Chondrocyte (in vitro differentiated cells): ENCODE results near the gene TNPO3. TPM values are rescaled to one million over a fixed set of nuclear protein-coding genes. Genes with fewer than 3 reads are reported as not detected.

Experiments used
- DNase-seq: peaks from one replicate; pipeline ENCODE4 v3.0.0; 2021; ENCODE audit warnings: mixed read lengths, low spot score
- H3K27ac Mint-ChIP-seq: one replicate; pipeline ENCODE4 v1.8.0; 2021; ENCODE audit warnings: mild to moderate bottlenecking, moderate library complexity, mixed read lengths; ENCODE audit not compliant: unreplicated experiment
- H3K27me3 Mint-ChIP-seq: 2 replicates; pipeline ENCODE4 v1.8.0; 2021; ENCODE audit warnings: low read depth, mixed read lengths
- H3K36me3 Mint-ChIP-seq: 2 replicates; pipeline ENCODE4 v1.8.0; 2021; ENCODE audit warnings: low read depth, mixed read lengths
- H3K4me1 Mint-ChIP-seq: 2 replicates; pipeline ENCODE4 v1.8.0; 2021; ENCODE audit warnings: low read depth, mild to moderate bottlenecking, mixed read lengths
- H3K4me3 Mint-ChIP-seq: one replicate; pipeline ENCODE4 v1.8.0; 2021; ENCODE audit warnings: mild to moderate bottlenecking, moderate library complexity, mixed read lengths; ENCODE audit not compliant: unreplicated experiment
- H3K9me3 Mint-ChIP-seq: 2 replicates; pipeline ENCODE4 v1.8.0; 2021; ENCODE audit warnings: low read depth, mixed read lengths
- total RNA-seq: library from RNA; stranded (reverse); gene quantifications from 3 replicates; pipeline ENCODE4 v1.2.1, GENCODE V29; 2021
- TF ChIP-seq, protein P1 (sequence below): fragments of 200-600 bp; sonication (generic); IDR thresholded peaks from 2 replicates; pipeline ENCODE4 v1.5.0; 2021; ENCODE audit warnings: antibody characterized with exemption, mild to moderate bottlenecking, moderate library complexity

TNPO3 gene
- total RNA-seq, 1 donor from 2014 or later = 44.0 TPM

DNA sequence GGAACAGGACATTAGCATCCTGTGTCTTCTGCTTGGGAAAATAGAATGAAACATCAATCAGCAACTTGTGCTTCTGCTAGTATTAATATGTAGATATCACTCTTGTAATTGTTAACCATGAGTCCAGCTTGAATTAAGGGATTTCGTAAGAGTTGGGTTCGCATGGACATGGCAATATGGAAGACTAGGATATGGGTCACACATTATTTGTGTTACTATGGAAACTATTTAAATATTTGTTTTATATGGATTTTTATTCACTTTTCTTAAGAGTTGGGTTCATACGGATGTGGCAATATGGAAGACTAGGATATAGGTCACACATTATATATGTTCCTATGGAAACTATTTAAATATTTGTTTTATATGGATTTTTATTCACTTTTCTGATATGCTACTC lies 24.5 kb downstream of the TNPO3 start:
- Mint-ChIP-seq H3K27ac (no peak overlapping the region), H3K9me3 (no peaks in the 10 kb centered on the region), H3K4me3 (no peak overlapping the region), H3K36me3 (peaks cover 3% of the 10 kb centered on the region), H3K4me1 (no peaks in the 10 kb centered on the region), H3K27me3 (no peaks in the 10 kb centered on the region)
- TF ChIP-seq, protein P1, sequence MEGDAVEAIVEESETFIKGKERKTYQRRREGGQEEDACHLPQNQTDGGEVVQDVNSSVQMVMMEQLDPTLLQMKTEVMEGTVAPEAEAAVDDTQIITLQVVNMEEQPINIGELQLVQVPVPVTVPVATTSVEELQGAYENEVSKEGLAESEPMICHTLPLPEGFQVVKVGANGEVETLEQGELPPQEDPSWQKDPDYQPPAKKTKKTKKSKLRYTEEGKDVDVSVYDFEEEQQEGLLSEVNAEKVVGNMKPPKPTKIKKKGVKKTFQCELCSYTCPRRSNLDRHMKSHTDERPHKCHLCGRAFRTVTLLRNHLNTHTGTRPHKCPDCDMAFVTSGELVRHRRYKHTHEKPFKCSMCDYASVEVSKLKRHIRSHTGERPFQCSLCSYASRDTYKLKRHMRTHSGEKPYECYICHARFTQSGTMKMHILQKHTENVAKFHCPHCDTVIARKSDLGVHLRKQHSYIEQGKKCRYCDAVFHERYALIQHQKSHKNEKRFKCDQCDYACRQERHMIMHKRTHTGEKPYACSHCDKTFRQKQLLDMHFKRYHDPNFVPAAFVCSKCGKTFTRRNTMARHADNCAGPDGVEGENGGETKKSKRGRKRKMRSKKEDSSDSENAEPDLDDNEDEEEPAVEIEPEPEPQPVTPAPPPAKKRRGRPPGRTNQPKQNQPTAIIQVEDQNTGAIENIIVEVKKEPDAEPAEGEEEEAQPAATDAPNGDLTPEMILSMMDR = no peak
- DNase-seq = no peak

DNA sequence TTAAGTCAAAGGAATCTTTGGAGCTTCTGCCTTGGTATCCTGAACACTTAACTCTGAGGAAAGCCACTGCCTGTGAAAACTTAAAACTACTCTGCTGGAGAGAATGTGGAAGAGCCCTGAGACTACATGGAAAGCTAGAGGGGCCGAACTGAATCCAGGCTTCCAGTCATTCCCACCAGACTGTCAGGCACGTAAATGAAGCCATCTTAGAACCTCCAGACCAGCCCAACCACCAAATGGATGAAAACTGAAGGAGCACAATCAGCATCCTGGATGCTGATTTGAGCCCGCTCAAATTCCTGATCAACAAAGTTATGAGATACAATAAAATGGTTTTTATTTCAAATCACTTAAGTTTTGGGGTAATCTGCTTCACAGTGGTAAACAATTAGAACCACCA lies 30.8 kb downstream of the TNPO3 start:
- TF ChIP-seq, protein P1 = no peak
- H3K36me3 Mint-ChIP-seq = no peaks in the 10 kb centered on the region
- DNase-seq = no peak
- no peak overlapping the region for H3K27ac Mint-ChIP-seq
- no peaks in the 10 kb centered on the region for H3K9me3 Mint-ChIP-seq
- no peaks in the 10 kb centered on the region for H3K27me3 Mint-ChIP-seq
- H3K4me3 Mint-ChIP-seq = no peak overlapping the region
- peaks cover 6% of the 10 kb centered on the region for H3K4me1 Mint-ChIP-seq

DNA sequence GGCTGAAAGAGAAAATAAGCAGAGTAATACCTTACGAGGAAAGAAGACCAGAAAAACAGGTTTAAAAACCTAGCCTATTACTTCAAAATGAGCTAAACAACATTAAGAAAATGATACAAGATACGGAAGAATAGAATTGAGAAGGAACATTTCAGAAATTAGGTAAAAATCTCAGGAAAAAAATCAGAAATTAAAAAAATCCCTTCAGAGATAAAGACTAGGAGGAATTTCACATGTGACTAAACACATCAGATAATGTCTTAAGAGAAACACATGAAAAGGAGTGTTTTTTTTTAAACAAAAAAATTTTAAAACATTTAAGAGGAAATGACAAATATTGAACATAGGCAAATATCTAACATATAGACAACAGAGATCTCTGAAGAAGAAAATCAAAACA lies 33.3 kb downstream of the TNPO3 start:
- TF ChIP-seq, protein P1 = no peak
- Mint-ChIP-seq H3K4me1 (peaks cover 6% of the 10 kb centered on the region), H3K27me3 (no peaks in the 10 kb centered on the region), H3K27ac (no peak overlapping the region), H3K9me3 (no peaks in the 10 kb centered on the region), H3K36me3 (no peaks in the 10 kb centered on the region), H3K4me3 (no peak overlapping the region)
- DNase-seq = no peak

DNA sequence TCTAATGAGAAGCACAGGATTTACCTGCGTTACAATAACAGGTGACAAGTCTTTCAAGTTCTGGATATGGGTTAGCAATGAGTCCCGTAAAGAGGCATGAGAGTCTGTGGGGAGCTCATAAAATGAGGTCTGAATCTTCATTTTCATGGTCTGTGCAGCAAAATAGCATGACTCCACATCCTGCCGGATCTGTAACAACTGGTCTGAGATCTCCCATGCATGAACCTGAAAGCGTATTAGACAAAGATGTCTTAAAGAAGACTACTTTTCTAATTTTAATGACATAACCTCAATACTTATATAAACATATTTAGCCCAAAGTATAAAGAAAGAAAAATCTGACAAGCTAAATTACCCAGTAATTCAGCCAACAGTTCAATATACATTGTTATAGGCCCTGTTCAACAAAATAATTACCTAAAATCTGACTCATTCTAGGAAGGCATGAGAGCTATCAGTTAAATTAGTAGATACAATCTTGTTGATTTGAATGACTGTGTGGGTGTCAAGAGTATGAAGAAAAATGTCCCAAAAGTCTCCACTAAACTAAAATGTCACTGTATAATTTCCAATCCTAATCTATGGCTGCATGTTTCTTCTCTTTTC lies 36.9 kb downstream of the TNPO3 start:
- no peak for DNase-seq
- TF ChIP-seq, protein P1 = no peak
- H3K36me3 Mint-ChIP-seq = peaks cover 14% of the 10 kb centered on the region
- H3K4me1 Mint-ChIP-seq = no peaks in the 10 kb centered on the region
- no peak overlapping the region for H3K27ac Mint-ChIP-seq
- H3K27me3 Mint-ChIP-seq = no peaks in the 10 kb centered on the region
- no peak overlapping the region for H3K4me3 Mint-ChIP-seq
- H3K9me3 Mint-ChIP-seq = no peaks in the 10 kb centered on the region

DNA sequence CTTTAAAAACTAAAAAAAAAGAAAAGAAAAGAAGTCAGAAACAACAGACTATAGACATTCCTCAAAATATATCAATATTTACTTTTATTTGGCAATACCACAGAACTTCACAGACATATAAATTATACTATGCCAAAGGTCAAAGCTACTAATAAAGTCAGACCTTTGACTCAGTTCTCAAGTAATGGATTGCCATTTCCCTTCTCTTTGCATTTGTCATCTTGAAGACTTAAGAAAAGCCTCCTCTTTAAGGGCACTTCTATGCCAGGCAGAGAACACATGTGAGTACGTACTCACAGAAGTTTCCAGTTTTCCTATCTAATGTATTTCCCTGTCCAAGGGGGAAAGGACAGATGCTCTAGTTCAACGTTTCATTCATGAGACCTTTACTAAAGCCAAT lies 37.6 kb downstream of the TNPO3 start:
- no peak overlapping the region for H3K27ac Mint-ChIP-seq
- DNase-seq = no peak
- TF ChIP-seq, protein P1 = no peak
- no peaks in the 10 kb centered on the region for H3K27me3 Mint-ChIP-seq
- no peaks in the 10 kb centered on the region for H3K4me1 Mint-ChIP-seq
- H3K9me3 Mint-ChIP-seq = no peaks in the 10 kb centered on the region
- H3K36me3 Mint-ChIP-seq = peaks cover 16% of the 10 kb centered on the region
- H3K4me3 Mint-ChIP-seq = no peak overlapping the region
